ENCODE data around the gene ULBP2.

DNA sequence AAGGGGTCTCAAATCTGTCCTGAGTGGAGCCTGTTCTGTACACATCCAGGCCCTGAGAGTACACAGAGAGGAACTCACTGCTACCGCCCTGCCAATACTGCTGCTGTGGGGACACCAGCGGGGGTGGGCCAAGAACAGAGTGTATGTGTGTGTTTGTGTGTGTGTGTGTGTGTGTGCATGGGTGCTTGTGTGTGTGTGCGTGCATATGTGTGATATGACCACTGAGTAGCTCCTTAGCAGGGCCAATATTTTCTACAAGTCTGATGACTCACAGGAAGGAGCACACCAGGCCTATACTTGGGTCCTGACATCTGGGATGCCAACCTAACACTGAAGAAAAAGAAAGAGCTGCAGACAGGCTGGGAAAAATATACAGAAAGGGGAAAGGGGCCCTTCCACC is 45.3 kb upstream of the ULBP2 start:
- no peak for TF ChIP-seq CTCF (conservative IDR thresholded peaks at IDR 0.05; ENCODE audit: low read depth, low read length)
- no peak for TF ChIP-seq EZH2 (IDR thresholded peaks at IDR 0.05; ENCODE audit: borderline replicate concordance, low read depth, low read length, poor library complexity, severe bottlenecking)
